Neuron (in vitro differentiated cells): ENCODE results near the gene PPP1R37.

Source experiments
- H2AFZ ChIP-seq: one replicate; pipeline ENCODE4 v1.6.1; 2013; ENCODE audit warnings: low read depth, mild to moderate bottlenecking, inconsistent platforms, low read length, moderate library complexity
- H3K27me3 ChIP-seq: one replicate; pipeline ENCODE4 v1.6.1; 2013; ENCODE audit warnings: low read length; ENCODE audit not compliant: insufficient read depth
- H3K36me3 ChIP-seq: one replicate; pipeline ENCODE4 v1.6.1; 2013; ENCODE audit warnings: low read length; ENCODE audit not compliant: insufficient read depth
- H3K4me1 ChIP-seq: one replicate; pipeline ENCODE4 v1.6.1; 2013; ENCODE audit warnings: low read length; ENCODE audit not compliant: insufficient read depth
- H3K4me3 ChIP-seq: 2 replicates; pipeline ENCODE4 v1.5.1; 2013; ENCODE audit warnings: mild to moderate bottlenecking, low read length, moderate library complexity
- H3K9me3 ChIP-seq: one replicate; pipeline ENCODE4 v1.6.1; 2013; ENCODE audit warnings: low read length

Gene PPP1R37

GRCh38 chr19:45153339-45154063 lies 60.5 kb downstream of the PPP1R37 start:
- no peak overlapping the region for H3K4me3 ChIP-seq
- peaks cover 5% of the 10 kb centered on the region for H3K27me3 ChIP-seq
- H2AFZ ChIP-seq, result no peak overlapping the region
- H3K4me1 ChIP-seq, result no peaks in the 10 kb centered on the region
- peaks cover 2% of the 10 kb centered on the region for H3K9me3 ChIP-seq
- H3K36me3 ChIP-seq, result no peaks in the 10 kb centered on the region

GRCh38 chr19:45154064-45154827 lies 61.3 kb downstream of the PPP1R37 start:
- Histone ChIP-seq H3K36me3 (no peaks in the 10 kb centered on the region), H3K27me3 (peaks cover 5% of the 10 kb centered on the region), H3K4me3 (no peak overlapping the region), H2AFZ (no peak overlapping the region), H3K9me3 (peaks cover 2% of the 10 kb centered on the region), H3K4me1 (no peaks in the 10 kb centered on the region)

GRCh38 chr19:45156011-45156630 lies 63.1 kb downstream of the PPP1R37 start:
- Histone ChIP-seq H3K9me3 (peaks cover 2% of the 10 kb centered on the region), H2AFZ (no peak overlapping the region), H3K4me3 (no peak overlapping the region), H3K36me3 (no peaks in the 10 kb centered on the region), H3K27me3 (peaks cover 19% of the 10 kb centered on the region), H3K4me1 (no peaks in the 10 kb centered on the region)

- H3K36me3 ChIP-seq, result no peaks in the 10 kb centered on the region
- H2AFZ ChIP-seq, result no peak overlapping the region
- peaks cover 19% of the 10 kb centered on the region for H3K27me3 ChIP-seq
- H3K4me3 ChIP-seq, result no peak overlapping the region
- H3K4me1 ChIP-seq, result no peaks in the 10 kb centered on the region
- H3K9me3 ChIP-seq, result peaks cover 2% of the 10 kb centered on the region
Measured at GRCh38 chr19:45156751-45157150, 63.8 kb downstream of the PPP1R37 start.

- Histone ChIP-seq H3K9me3 (no peaks in the 10 kb centered on the region), H3K4me1 (no peaks in the 10 kb centered on the region), H2AFZ (no peak overlapping the region), H3K27me3 (peaks cover 19% of the 10 kb centered on the region), H3K36me3 (no peaks in the 10 kb centered on the region), H3K4me3 (no peak overlapping the region)
Measured at GRCh38 chr19:45158503-45159209, 65.7 kb downstream of the PPP1R37 start.

- Histone ChIP-seq H3K27me3 (peaks cover 19% of the 10 kb centered on the region), H3K4me3 (no peak overlapping the region), H3K36me3 (no peaks in the 10 kb centered on the region), H3K9me3 (no peaks in the 10 kb centered on the region), H2AFZ (no peak overlapping the region), H3K4me1 (no peaks in the 10 kb centered on the region)
Measured at GRCh38 chr19:45159210-45159970, 66.4 kb downstream of the PPP1R37 start.

- H3K4me3 ChIP-seq, result no peak overlapping the region
- H3K27me3 ChIP-seq, result peaks cover 19% of the 10 kb centered on the region
- H2AFZ ChIP-seq, result no peak overlapping the region
- H3K4me1 ChIP-seq, result no peaks in the 10 kb centered on the region
- no peaks in the 10 kb centered on the region for H3K36me3 ChIP-seq
- H3K9me3 ChIP-seq, result no peaks in the 10 kb centered on the region
Measured at GRCh38 chr19:45159971-45160324, 67.0 kb downstream of the PPP1R37 start.

GRCh38 chr19:45160870-45161737 lies 68.1 kb downstream of the PPP1R37 start, which contains the start of gene NKPD1:
TSS of gene NKPD1 (minus strand) at chr19:45160982. CDS start at chr19:45160150, 832 bp downstream.
- Histone ChIP-seq H3K9me3 (no peaks in the 10 kb centered on the region), H3K36me3 (no peaks in the 10 kb centered on the region), H3K4me3 (no peak within 1 kb of the TSS), H3K4me1 (no peaks in the 10 kb centered on the region), H3K27me3 (peaks cover 19% of the 10 kb centered on the region), H2AFZ (no peak within 1 kb of the TSS)

- Histone ChIP-seq H3K36me3 (no peaks in the 10 kb centered on the region), H3K4me3 (no peak overlapping the region), H3K9me3 (no peaks in the 10 kb centered on the region), H3K27me3 (peaks cover 19% of the 10 kb centered on the region), H3K4me1 (peaks cover 6% of the 10 kb centered on the region), H2AFZ (no peak overlapping the region)
Measured at GRCh38 chr19:45161738-45162607, 69.0 kb downstream of the PPP1R37 start.

GRCh38 chr19:45162608-45163143 lies 69.7 kb downstream of the PPP1R37 start:
- H2AFZ ChIP-seq, result no peak overlapping the region
- H3K9me3 ChIP-seq, result no peaks in the 10 kb centered on the region
- H3K4me3 ChIP-seq, result no peak overlapping the region
- H3K36me3 ChIP-seq, result no peaks in the 10 kb centered on the region
- peaks cover 19% of the 10 kb centered on the region for H3K27me3 ChIP-seq
- peaks cover 8% of the 10 kb centered on the region for H3K4me1 ChIP-seq

GRCh38 chr19:45163156-45163555 lies 70.2 kb downstream of the PPP1R37 start:
- peaks cover 8% of the 10 kb centered on the region for H3K4me1 ChIP-seq
- H2AFZ ChIP-seq, result no peak overlapping the region
- H3K27me3 ChIP-seq, result peaks cover 16% of the 10 kb centered on the region
- no peak overlapping the region for H3K4me3 ChIP-seq
- no peaks in the 10 kb centered on the region for H3K36me3 ChIP-seq
- no peaks in the 10 kb centered on the region for H3K9me3 ChIP-seq
